Keratinocyte (primary cell): ENCODE results near the gene PAN3. TPM values are rescaled to one million over a fixed set of nuclear protein-coding genes. Genes with fewer than 3 reads are reported as not detected.
"Not testable (repeated sequence)": the region's sequence is repeated elsewhere in the genome, so short reads cannot be mapped to it uniquely, and the experiment has no call there.

Experiments
- DNase-seq: peaks from one replicate; pipeline ENCODE4 v3.0.0-alpha.2; 2011; ENCODE audit warnings: low read depth, missing footprints, low spot score
- FAIRE-seq: peaks from 2 replicates; lab custom pipeline; 2011; peaks lifted over from hg19 to GRCh38; lab: Jason Lieb, UNC
- H2AFZ ChIP-seq: 2 replicates; pipeline ENCODE4 v1.6.0; 2012; ENCODE audit warnings: low read length, control low read depth, inconsistent platforms; ENCODE audit not compliant: control insufficient read depth
- H3K27ac ChIP-seq: 2 replicates; pipeline ENCODE4 v1.5.1; 2011; ENCODE audit warnings: low read length; ENCODE audit not compliant: control insufficient read depth, insufficient read depth
- H3K27me3 ChIP-seq: 3 replicates; pipeline ENCODE4 v1.6.0; 2011; ENCODE audit warnings: low read length; ENCODE audit not compliant: control insufficient read depth, insufficient read depth; ENCODE audit errors: extremely low read depth
- H3K36me3 ChIP-seq, 2 experiments: 2 replicates in 1 of 2; 3 replicates in 1 of 2; pipeline ENCODE4 v1.5.1; 2011; ENCODE audit warnings: low read length in 2 of 2, mild to moderate bottlenecking in 1 of 2; ENCODE audit not compliant: control insufficient read depth in 2 of 2, insufficient read depth in 2 of 2; ENCODE audit errors: extremely low read depth in 1 of 2
- H3K4me1 ChIP-seq: 3 replicates; pipeline ENCODE4 v1.5.1; 2011; ENCODE audit warnings: low read length; ENCODE audit not compliant: control insufficient read depth, insufficient read depth; ENCODE audit errors: extremely low read depth
- H3K4me2 ChIP-seq: 3 replicates; pipeline ENCODE4 v1.6.0; 2011; ENCODE audit warnings: low read depth, low read length; ENCODE audit not compliant: control insufficient read depth, insufficient read depth; ENCODE audit errors: extremely low read depth
- H3K4me3 ChIP-seq, 3 experiments: fragments of 200-600 bp in 1 of 3; sonication (generic) in 1 of 3; 2 replicates in 2 of 3; 3 replicates in 1 of 3; pipeline ENCODE4 v1.5.1; 2011 to 2016; ENCODE audit warnings: low read length in 3 of 3, mild to moderate bottlenecking in 3 of 3, control low read depth in 2 of 3, inconsistent platforms in 1 of 3, low read depth in 1 of 3, mixed read lengths in 1 of 3, mixed run types in 1 of 3, moderate library complexity in 1 of 3; ENCODE audit not compliant: control insufficient read depth in 2 of 3, insufficient read depth in 2 of 3; ENCODE audit errors: extremely low read depth in 1 of 3
- H3K79me2 ChIP-seq: 2 replicates; pipeline ENCODE4 v1.6.0; 2012; ENCODE audit warnings: low read length; ENCODE audit not compliant: control insufficient read depth, insufficient read depth
- H3K9ac ChIP-seq: 3 replicates; pipeline ENCODE4 v1.6.0; 2011; ENCODE audit warnings: low read length; ENCODE audit not compliant: control insufficient read depth, insufficient read depth; ENCODE audit errors: extremely low read depth
- H3K9me1 ChIP-seq: 3 replicates; pipeline ENCODE4 v1.6.0; 2011; ENCODE audit warnings: low read length; ENCODE audit not compliant: control insufficient read depth, insufficient read depth; ENCODE audit errors: extremely low read depth
- H3K9me3 ChIP-seq: 2 replicates; pipeline ENCODE4 v1.5.1; 2012; ENCODE audit warnings: low read depth, low read length; ENCODE audit not compliant: control insufficient read depth
- H4K20me1 ChIP-seq: 3 replicates; pipeline ENCODE4 v1.6.0; 2011; ENCODE audit warnings: low read length; ENCODE audit not compliant: control insufficient read depth, insufficient read depth; ENCODE audit errors: extremely low read depth
- EZH2 ChIP-seq: IDR thresholded peaks from one replicate; pipeline ENCODE4 v1.6.1; 2012; ENCODE audit warnings: inconsistent platforms, mild to moderate bottlenecking, low read length, moderate library complexity
- dilution Hi-C: fragments of 300-500 bp; cut with MboI; formaldehyde crosslinking; loops from one replicate; pipeline ENCODE4 v1.7.0; 2020; ENCODE audit warnings: low sequenced_read_pairs; ENCODE audit not compliant: extremely low pct_ligation_motif_present
- polyA plus RNA-seq, 5 experiments: library from polyadenylated mRNA; depleted of rRNA in 3 of 5; stranded (reverse) in 3 of 5; stranded (forward) in 1 of 5; unstranded in 1 of 5; fragments of >200 nt; gene quantifications; 1 replicate in 1 of 5; 2 replicates in 3 of 5; 3 replicates in 1 of 5; pipeline versions ENCODE4 v1.2.1 to v1.2.3, GENCODE V29; 2011 to 2012; ENCODE audit warnings: missing spikeins in 2 of 5, low read depth in 1 of 5, low replicate concordance in 1 of 5
- TF ChIP-seq, protein P1 (sequence below), 3 experiments: IDR thresholded peaks in 1 of 3; conservative IDR thresholded peaks in 1 of 3; optimal IDR thresholded peaks in 1 of 3; 2 replicates in 2 of 3; 3 replicates in 1 of 3; pipeline versions ENCODE3 to v1.5.1; 2011; ENCODE audit warnings: low read length in 3 of 3, mild to moderate bottlenecking in 3 of 3, moderate library complexity in 2 of 3, control low read depth in 1 of 3, inconsistent platforms in 1 of 3; ENCODE audit not compliant: insufficient read depth in 2 of 3; ENCODE audit errors: extremely low read depth in 1 of 3

Gene PAN3
- polyA plus RNA-seq, 1 donor (not counting 4 experiments of a cell fraction or from before 2014, with no cell fraction given): 16.8 TPM

DNA sequence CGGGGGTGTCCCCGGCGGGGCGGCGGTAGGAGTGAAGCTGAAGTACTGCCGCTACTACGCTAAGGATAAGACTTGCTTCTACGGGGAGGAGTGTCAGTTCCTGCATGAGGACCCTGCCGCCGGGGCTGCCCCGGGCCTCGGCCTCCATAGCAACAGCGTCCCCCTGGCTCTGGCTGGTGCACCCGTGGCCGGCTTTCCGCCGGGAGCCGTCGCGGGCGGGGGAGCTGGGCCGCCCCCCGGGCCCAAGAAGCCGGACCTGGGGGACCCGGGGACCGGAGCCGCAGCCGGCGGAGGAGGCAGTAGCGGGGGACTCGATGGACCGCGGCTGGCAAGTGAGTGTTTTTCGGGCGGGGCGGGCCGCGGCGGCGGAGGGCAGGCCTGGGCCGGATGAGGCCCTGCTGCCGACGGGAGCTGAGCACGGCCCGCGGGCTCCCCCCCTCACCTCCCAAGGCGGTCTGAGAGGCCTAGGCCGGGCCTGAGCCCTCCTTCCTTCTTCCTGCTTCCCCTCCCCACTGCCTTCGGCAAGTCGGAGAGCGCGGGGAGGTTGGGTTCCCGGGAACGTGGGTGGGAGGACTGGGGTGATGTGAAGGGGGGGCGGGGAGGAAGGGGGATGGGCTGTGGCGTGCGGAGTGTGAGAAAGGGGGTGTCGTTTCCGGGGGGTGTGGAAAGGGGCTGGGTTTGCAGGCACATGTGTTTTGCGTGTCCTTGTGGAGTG, 568 bp downstream of the PAN3 start:
- Histone ChIP-seq H3K27ac (peak overlapping the region; percentile 78), H4K20me1 (no peaks in the 10 kb centered on the region), H3K27me3 (no peaks in the 10 kb centered on the region), H3K9ac (peak overlapping the region; percentile 80), H3K4me3 (peak overlapping the region; percentile 69 to 84 (median 84)), H3K79me2 (peaks cover 42% of the 10 kb centered on the region), H3K9me1 (no peaks in the 10 kb centered on the region), H3K36me3 (no peaks in the 10 kb centered on the region), H3K9me3 (no peaks in the 10 kb centered on the region), H2AFZ (peak overlapping the region; percentile 63), H3K4me1 (peaks cover 21% of the 10 kb centered on the region), H3K4me2 (no peak overlapping the region)
- FAIRE-seq (no peak), DNase-seq (peak; percentile 57)
- dilution Hi-C loops: no loop called here
- no peak for TF ChIP-seq EZH2
- TF ChIP-seq, protein P1, sequence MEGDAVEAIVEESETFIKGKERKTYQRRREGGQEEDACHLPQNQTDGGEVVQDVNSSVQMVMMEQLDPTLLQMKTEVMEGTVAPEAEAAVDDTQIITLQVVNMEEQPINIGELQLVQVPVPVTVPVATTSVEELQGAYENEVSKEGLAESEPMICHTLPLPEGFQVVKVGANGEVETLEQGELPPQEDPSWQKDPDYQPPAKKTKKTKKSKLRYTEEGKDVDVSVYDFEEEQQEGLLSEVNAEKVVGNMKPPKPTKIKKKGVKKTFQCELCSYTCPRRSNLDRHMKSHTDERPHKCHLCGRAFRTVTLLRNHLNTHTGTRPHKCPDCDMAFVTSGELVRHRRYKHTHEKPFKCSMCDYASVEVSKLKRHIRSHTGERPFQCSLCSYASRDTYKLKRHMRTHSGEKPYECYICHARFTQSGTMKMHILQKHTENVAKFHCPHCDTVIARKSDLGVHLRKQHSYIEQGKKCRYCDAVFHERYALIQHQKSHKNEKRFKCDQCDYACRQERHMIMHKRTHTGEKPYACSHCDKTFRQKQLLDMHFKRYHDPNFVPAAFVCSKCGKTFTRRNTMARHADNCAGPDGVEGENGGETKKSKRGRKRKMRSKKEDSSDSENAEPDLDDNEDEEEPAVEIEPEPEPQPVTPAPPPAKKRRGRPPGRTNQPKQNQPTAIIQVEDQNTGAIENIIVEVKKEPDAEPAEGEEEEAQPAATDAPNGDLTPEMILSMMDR (optimal IDR thresholded peaks at IDR 0.05 in 1 of 3, IDR thresholded peaks at IDR 0.05 in 1 of 3, conservative IDR thresholded peaks at IDR 0.05 in 1 of 3; ENCODE audit: extremely low read depth in 1 of 3, insufficient read depth in 2 of 3, low read length in 3 of 3): no peak

DNA sequence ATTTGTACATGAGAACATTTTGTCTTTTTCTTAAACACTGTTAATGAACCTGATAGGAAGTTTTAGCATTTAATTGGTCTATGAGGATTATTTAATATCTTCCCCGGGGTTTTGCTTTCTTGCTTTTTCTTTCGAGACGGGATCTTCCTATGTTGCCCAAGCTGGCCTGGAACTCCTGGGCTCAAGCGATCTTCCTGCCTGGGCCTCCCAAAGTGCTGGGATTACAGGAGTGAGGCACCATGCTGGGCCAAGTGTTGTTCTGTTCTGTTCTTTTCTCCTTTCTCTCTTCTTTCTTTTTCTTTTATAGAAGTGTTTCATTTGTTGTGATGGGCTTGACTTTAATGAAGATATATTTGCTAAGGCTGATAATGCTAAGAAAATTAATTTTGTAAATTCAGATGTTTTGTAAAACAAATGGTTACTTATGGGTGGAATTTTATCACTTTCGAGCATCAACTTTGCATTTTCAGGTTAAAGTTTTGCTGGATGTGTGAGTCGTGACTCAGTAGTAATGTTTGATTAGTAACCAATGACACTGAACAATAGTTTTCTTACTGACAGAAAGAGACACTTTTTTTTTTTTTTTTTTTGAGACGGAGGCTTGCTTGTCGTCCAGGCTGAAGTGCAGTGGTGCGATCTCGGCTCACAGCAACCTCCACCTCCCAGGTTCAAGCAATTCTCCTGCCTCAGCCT, 2.2 kb downstream of the PAN3 start:
- Histone ChIP-seq H3K4me3 (peak overlapping the region; percentile 69 to 84 (median 84)), H3K9me1 (no peaks in the 10 kb centered on the region), H3K79me2 (peaks cover 58% of the 10 kb centered on the region), H3K4me2 (peak overlapping the region; percentile 91), H3K27ac (peak overlapping the region; percentile 78), H3K9ac (peak overlapping the region; percentile 80), H2AFZ (no peak overlapping the region), H4K20me1 (no peaks in the 10 kb centered on the region), H3K4me1 (peaks cover 21% of the 10 kb centered on the region), H3K36me3 (no peaks in the 10 kb centered on the region), H3K9me3 (no peaks in the 10 kb centered on the region), H3K27me3 (no peaks in the 10 kb centered on the region)
- no peak for FAIRE-seq
- dilution Hi-C loops: no loop called here
- DNase-seq: no peak
- TF ChIP-seq, protein P1 (optimal IDR thresholded peaks at IDR 0.05 in 1 of 3, IDR thresholded peaks at IDR 0.05 in 1 of 3, conservative IDR thresholded peaks at IDR 0.05 in 1 of 3; ENCODE audit: extremely low read depth in 1 of 3, insufficient read depth in 2 of 3, low read length in 3 of 3): no peak
- no peak for TF ChIP-seq EZH2

DNA sequence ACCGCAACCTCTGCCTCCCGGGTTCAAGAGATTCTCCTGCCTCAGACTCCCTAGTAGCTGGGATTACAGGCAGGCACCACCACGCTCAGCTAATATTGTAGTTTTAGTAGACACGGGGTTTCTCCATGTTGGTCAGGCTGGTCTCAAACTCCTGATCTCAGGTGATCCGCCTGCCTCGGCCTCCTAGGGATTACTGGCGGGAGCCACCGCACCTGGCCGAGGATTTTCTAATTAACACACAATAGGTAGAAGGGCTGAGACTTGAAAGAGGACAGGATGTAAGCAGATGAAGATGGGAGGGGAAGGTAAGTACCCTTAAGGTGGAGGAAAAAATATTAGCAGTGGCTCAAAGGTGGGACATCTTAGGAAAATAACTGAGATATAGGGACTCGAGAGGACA, 3.2 kb downstream of the PAN3 start:
- H3K27ac ChIP-seq, dilution Hi-C loops, H4K20me1 ChIP-seq, DNase-seq, H3K27me3 ChIP-seq, FAIRE-seq, H3K36me3 ChIP-seq, H3K4me2 ChIP-seq, H3K9ac ChIP-seq, H3K9me3 ChIP-seq, H2AFZ ChIP-seq, H3K9me1 ChIP-seq, H3K4me3 ChIP-seq: not testable (repeated sequence)
- H3K4me1 ChIP-seq: peaks cover 21% of the 10 kb centered on the region
- H3K79me2 ChIP-seq: peaks cover 67% of the 10 kb centered on the region
